ENCODE measurements around the gene ACKR3. TPM values are rescaled to one million over a fixed set of nuclear protein-coding genes. Genes with fewer than 3 reads are reported as not detected.

ACKR3 gene
- total and polyA plus RNA-seq, 3 donors from 2014 or later, result 22.8 to 52.8 (median 35.5) TPM

- no peak for DNase-seq
- Histone ChIP-seq H3K4me1 (no peaks in the 10 kb centered on the region), H3K36me3 (ENCODE audit: low read depth, missing control alignments) (no peaks in the 10 kb centered on the region), H3K27ac (no peak overlapping the region), H3K9me3 (no peaks in the 10 kb centered on the region), H3K4me3 (no peak overlapping the region), H3K27me3 (no peaks in the 10 kb centered on the region)
- 81% methylated on average over 9 of the region's 9 CpGs for WGBS, 2 donors
- TF ChIP-seq POLR2A (IDR thresholded peaks at IDR 0.05) (no peak), CTCF (IDR thresholded peaks at IDR 0.05) (no peak)
- intact Hi-C loops (cut with DNase I; ENCODE audit: low total_unique reads), result no loop called here
Measured at GRCh38 chr2:236607471-236608187, 38.0 kb downstream of the ACKR3 start.

DNA sequence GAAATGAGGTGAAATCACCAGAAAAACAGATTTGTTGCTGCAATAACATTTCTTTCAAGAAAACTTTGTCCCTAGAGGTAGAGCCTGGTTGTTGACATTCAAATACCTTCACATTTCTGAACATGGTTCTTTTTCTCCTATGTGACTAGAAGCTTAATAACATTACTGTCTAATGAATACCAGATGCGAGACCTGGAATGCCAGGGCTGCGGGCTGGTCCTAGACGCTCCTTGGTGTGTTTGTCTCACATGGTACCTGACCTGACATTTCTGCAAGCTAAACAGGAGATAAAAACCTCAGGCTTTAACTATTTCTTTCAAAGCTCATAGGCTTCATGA lies 38.5 kb downstream of the ACKR3 start:
- no peak overlapping the region for H3K4me3 ChIP-seq
- TF ChIP-seq POLR2A (IDR thresholded peaks at IDR 0.05), result no peak
- no peak for TF ChIP-seq CTCF (IDR thresholded peaks at IDR 0.05)
- no peaks in the 10 kb centered on the region for H3K9me3 ChIP-seq
- DNase-seq, result no peak
- intact Hi-C loops (cut with DNase I; ENCODE audit: low total_unique reads), result no loop called here
- no peaks in the 10 kb centered on the region for H3K4me1 ChIP-seq
- WGBS, 2 donors, result 78 to 85% methylated on average over 3 of the region's 3 CpGs
- H3K27ac ChIP-seq, result no peak overlapping the region
- H3K36me3 ChIP-seq (ENCODE audit: low read depth, missing control alignments), result no peaks in the 10 kb centered on the region
- H3K27me3 ChIP-seq, result no peaks in the 10 kb centered on the region

- Histone ChIP-seq H3K27me3 (no peaks in the 10 kb centered on the region), H3K27ac (no peak overlapping the region), H3K36me3 (ENCODE audit: low read depth, missing control alignments) (no peaks in the 10 kb centered on the region), H3K4me3 (no peak overlapping the region), H3K4me1 (no peaks in the 10 kb centered on the region), H3K9me3 (no peaks in the 10 kb centered on the region)
- WGBS, 2 donors, result 93 to 96% methylated on average over 3 of the region's 3 CpGs
- DNase-seq, result no peak
- no peak for TF ChIP-seq CTCF (IDR thresholded peaks at IDR 0.05)
- TF ChIP-seq POLR2A (IDR thresholded peaks at IDR 0.05), result no peak
- intact Hi-C loops (cut with DNase I; ENCODE audit: low total_unique reads), result no loop called here
Measured at GRCh38 chr2:236608710-236609109, 39.1 kb downstream of the ACKR3 start.

- intact Hi-C loops (cut with DNase I; ENCODE audit: low total_unique reads), result no loop called here
- H3K27me3 ChIP-seq, result no peaks in the 10 kb centered on the region
- H3K27ac ChIP-seq, result no peak overlapping the region
- H3K4me1 ChIP-seq, result no peaks in the 10 kb centered on the region
- H3K9me3 ChIP-seq, result no peaks in the 10 kb centered on the region
- no peak overlapping the region for H3K4me3 ChIP-seq
- TF ChIP-seq POLR2A (IDR thresholded peaks at IDR 0.05) (no peak), CTCF (IDR thresholded peaks at IDR 0.05) (no peak)
- 79 to 85% methylated on average over 8 of the region's 8 CpGs for WGBS, 2 donors
- no peaks in the 10 kb centered on the region for H3K36me3 ChIP-seq (ENCODE audit: low read depth, missing control alignments)
- no peak for DNase-seq
Measured at GRCh38 chr2:236610991-236611821, 41.6 kb downstream of the ACKR3 start.

All from testis (tissue), 3 donors.